Cerebellar nuclear complex (tissue), 1 donor: ENCODE data around the gene ANTKMT.
"Not testable (repeated sequence)": the region's sequence is repeated elsewhere in the genome, so short reads cannot be mapped to it uniquely, and the experiment has no call there.

Experiments
- DNase-seq, 2 experiments: peaks; one replicate each; lab custom pipeline; 2025; lab: John Stamatoyannopoulos, UW

ANTKMT gene

DNA sequence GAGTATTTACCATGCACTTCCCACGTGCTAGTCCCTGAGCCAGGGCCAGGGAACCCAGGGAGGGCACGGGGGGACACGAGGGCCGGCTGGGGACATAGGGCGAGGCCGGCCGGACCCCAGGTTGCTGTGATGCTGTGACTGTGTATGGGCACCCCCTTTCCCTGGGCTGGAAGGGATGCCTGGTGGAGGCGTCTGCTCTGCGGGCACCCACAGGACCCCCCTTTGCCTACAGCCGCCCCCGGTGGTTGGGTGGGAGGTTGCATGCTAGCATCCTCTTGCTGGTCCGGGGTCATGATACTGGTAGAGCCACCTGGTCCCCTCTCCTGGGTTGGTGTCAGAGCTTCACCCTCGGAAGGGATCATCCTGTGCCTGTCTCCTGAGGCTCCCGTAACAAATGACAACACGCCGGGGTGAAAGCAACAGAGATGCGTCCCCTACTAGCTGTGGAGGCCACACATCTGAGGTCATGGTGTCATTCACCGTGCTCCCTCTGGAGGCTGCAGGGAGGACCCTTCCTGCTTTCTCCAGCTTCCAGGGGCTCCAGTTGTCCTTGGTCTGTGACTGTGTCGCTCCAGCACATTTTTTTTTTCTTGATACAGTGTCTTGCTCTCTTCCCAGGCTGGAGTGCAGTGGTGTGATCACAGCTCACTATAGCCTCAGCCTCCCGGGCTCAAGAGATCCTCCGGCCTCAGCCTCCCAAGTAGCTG is 23.0 kb downstream of the ANTKMT start:
- no peak for DNase-seq

DNA sequence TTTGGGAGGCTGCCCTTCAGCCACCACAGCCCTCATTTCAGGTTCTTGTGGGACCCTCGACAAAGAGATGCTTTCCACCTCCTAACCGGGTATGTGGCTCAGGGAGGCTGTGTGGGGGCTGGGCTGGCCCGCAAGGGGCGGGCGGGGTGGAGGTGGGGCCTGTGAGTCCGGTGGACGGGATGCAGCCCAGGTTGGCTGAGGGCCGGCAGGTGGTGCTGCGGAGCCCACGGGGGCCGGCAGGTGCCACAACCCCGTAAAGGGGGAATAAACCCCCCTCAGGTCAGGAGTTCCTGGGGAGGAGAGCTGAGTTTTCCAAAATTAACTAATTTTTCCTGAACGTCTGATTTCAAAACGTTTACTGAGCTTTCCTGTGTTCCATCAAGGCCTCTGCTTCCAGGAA is 24.8 kb downstream of the ANTKMT start:
- DNase-seq: no peak

DNA sequence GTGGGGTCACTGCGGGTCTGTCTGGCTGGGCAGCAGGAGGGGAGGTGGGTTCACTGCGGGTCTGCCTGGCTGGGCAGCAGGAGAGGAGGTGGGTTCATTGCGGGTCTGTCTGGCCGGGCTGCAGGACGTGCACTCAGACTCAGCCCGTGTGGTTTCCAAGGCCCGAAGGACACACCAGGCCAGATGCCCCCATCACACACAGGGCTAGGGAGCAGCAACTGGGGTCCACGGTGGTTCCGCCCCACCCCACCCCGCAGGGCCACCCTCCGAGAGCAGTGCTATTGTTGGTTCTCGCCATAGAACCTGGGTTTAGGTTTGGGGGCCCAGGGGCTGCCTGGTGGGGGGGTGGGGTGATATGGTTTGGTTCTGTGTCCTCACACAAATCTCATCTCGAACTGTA is 25.7 kb downstream of the ANTKMT start:
- DNase-seq: no peak

DNA sequence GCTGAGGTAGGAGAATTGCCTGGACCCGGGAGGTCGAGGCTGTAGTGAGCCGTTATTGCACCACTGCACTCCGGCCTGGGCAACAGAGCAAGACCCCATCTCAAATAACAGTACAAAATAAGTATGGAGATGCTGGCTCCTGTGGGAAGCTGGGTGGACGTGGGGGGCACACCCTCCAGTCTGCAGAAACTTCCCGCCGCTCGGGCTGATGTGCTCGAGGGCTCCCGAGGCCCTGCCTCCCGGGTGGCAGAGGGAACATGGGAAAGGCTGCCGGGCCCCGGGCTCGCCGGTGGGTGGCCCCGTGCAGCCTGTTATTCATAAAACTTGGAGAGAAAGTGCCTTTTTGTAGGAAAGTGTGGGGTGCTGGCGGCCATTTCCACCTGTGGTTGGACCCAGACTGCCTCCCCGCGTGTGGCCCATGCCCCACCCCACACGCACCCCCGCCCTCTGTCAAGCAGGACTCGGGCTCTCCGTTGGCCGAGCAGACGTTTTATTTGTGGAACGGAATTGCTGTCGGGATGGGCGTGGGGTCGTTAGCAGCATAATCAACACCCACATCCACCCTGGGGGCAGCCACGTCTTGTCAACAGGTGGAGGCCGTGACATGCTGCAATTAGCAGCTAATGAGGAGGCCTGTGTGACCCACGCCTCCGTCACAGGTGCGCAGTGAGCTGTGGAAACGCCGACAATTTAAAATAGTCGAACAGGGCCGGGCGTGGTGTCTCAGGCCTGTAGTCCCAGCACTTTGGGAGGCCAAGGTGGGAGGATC is 27.2 kb downstream of the ANTKMT start:
- DNase-seq: no peak

DNA sequence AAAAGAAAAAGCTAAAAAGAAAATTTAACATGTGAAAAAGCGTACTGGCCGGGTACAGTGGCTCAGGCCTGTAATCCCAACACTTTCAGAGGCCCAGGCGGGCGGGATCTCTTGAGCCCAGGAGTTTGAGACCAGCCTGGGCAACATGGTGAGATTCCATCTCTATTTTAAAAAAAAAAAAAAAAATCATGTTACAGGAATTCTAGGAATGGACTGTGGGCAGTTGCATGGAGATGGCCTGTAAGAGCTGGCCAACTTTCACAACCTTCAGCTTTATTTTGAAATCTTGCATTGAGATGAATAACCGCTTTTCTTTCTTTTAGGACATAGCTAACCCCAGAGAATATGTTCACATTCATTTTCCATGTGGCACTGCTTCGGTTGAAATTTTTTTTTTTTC is 28.1 kb downstream of the ANTKMT start:
- DNase-seq: no peak

DNA sequence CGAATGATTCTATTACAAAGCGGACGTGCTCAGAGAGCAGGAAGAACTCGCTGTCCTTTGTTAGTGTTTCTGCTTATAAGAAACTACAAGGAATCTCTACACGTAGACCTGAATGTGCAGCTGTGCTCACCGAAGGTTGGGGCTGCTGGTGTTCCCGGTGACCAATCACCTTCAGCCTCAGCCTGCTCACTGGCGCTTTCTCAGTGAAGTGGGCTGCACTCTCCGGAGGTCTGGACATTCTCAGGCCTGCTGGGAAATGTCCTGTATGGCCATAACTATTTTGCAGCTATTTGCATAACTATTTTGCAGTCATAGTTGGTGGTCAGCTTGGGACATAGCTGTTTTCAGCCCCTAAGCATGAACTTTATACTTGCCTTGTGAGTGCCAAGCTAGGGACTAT is 29.5 kb downstream of the ANTKMT start:
- no peak for DNase-seq

DNA sequence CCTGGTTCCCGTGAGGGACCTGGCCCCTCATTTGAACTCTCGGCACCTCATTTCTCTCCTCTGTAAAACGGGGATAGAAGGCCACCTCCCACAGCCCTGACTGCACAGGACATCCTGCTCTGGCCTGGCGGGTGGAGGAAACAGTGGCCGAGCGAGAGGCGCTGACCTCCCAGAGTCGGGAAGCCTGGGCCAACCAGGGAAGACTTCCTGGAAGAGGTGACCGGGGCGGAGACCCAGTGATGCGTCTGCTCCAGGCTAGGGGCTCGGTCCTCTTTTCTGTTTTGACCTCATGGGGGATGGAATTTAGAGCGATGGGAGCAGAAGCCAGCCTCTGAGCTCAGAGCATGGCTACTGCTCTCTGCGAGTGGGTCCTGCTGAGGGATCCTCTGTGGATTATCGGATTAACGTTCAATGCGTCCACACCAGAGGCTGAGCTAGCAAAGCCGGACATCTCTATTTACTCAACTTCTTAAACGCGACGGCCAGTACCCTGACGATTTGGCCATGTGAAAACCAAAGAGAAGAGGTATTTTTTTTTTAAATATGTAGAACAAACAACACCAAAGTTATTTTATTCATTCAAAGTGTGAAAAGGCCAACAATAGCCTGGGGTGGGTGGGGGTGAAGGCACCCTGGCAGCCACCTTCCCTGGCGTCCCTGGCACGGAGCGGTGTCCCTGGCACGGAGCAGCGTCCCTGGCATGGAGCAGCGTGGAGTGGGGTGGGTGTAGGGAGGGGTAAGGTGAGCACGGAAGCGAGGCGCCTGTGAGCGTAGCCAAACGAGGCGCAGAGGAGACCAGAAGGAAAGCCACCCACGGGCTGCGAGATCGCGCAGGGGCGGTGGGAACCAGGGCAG is 30.4 kb downstream of the ANTKMT start:
- no peak for DNase-seq

DNA sequence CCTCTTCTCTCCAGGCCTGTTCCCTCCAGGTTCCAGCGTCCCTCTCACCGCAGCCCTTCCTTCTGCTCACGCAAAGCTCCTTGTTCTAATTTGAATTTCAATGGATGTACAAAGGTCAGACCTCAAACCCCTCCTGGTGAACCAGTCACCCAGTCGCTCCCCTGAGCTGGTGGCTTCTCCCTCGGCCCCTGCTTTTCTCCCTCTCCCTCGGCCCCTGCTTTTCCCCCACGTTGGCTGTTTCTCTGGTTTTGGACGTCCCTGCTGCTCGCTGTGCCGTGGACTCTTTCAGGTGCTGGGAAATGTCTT is 31.0 kb downstream of the ANTKMT start:
- DNase-seq: no peak

DNA sequence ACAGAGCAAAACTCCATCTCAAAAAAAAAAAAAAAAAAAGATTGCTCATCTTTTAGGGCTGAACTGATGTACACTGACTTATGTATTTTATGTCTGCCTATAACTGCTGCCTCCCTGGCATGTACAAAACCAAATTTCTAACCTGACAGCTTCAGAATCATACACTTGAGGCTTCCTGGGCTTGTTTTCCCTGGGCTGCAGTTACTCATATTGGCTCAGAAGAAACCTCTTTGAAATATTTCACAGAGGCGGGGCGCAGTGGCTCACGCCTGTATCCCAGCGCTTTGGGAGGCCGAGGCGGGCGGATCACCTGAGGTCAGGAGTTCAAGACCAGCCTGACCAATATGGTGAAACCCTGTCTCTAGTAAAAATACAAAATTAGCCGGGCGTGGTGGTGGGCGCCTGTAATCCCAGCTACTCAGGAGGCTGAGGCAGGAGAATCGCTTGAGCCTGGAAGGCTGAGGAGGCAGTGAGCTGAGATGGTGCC is 33.2 kb downstream of the ANTKMT start:
- not testable (repeated sequence) for DNase-seq

DNA sequence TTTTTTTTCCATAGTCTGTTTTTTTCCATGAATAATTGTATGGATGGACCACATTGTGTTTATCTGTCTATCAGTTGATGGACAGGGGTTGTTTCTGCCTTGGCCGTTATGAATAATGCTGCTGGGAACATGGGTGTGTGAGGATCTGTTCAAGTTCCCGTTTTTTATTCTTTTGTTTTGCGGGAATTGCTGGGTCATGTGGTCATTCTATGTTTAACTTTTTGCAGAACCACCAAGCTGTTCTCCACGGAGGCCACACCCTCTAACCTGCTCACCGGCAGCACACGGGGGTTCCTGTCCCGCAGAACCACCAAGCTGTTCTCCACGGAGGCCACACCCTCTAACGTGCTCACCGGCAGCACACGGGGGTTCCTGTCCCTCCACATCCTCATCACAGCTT is 33.7 kb downstream of the ANTKMT start:
- DNase-seq: no peak

DNA sequence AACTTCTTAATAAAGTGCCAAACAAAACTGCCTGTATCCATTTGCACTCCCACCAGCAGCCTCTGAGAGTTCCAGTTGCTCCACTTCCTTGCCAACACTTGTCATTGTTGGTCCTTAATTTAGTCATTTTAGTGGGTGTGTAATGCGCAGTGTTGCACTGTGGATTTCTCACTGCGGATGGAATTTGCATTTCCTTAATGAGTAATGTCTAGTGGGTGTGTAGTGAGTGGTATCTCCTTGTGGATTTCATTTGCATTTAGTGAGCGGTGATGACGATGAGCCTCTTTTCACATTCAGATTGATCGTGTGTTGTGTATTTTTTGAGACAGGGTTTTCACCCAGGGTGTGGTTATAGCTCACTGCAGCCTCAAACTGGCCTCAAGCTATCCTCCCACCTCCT is 35.5 kb downstream of the ANTKMT start:
- DNase-seq: no peak

DNA sequence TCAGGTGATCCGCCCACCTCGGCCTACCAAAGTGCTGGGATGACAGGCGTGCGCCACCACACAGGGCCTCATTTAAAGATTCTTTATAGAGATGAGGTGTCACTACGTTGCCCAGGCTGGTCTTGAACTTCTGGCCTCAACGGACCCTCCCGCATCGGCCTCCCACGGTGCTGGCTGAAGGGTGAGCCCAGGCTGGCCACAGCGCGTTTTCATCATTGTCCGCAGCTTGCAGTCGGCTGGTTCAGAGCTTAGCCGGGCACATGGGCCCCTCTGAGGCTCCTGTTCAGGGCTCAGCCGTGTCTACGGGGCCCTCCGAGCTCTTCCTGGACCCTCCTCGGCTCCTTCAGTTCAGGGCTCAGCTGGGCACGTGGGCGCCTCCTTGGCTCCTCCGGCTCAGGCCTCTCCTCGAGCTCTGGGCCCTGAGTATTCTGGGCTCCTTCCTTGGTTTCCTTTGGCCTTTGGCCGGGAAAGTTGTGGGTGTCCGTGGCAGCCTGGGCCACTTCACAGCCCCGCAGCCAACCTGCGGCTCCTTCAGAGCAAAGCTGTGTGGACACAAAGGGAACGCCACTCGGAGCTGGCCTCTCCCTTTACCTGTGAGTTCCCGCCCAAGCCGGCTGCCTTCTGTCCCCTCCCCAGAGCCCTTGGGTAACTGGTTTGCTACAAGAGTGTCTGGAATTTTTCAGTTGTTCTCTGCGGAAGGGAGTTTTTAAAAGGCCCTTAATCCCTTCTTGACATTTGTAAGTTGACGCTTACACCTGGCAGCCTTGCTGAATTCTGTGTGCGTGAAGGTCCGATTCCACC is 38.4 kb downstream of the ANTKMT start:
- no peak for DNase-seq

DNA sequence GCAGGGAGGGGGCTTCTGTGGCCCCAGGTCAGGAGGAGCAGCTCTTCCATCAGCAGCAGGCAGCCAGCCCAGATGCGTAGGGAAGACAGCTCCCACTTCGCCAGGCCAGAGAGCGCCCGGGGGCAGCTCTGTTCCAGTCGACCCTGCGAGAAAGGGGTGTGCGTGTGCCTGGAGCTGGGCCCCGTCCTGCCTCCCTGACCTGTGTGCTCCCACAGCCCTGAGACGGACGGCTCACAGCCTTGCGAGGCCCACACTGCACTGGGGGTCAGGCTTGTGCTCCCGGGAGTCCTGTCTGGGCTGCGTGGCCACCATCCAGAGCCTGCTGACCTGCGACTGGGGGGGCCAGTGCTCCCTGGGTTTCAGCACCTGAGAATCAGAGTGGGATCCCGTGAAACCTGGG is 39.1 kb downstream of the ANTKMT start:
- no peak for DNase-seq

DNA sequence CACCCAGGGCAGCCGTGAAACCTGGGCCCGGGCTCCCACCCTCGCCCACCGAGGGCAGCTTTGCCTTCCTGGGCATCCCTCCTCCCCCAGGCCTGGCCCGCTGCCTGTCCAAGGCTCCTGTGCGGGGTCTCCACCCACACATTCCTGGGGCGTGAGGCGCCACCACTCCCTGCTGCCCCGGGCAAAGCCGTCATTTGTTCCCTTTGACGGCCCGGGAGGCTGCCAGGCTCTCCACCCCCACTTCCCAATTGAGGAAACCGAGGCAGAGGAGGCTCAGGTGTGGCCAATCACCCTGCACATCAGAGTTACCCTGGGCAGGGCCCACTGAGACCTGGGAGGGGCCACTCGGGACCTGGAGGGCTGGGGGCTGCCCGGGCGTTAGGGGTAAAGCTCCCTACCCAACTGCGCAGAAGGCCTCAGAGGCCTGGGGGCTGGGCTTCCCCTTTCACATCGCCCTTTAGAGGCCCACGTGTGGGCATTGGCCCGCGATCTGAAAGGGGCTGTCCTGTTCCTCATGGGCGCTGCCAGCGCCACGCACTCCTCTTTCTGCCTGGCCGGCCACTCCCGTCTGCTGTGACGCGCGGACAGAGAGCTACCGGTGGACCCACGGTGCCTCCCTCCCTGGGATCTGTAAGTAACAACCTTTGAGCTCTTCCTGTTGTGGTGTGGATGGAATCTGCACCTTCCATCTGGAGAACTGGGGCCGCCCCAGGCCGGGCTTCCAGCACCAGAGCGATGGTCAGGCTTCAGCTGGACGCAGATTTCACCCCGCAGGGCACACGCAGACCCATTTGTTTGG is 39.8 kb downstream of the ANTKMT start, which contains the start of gene MSLN:
Gene MSLN (plus strand): TSS at position 190 of the 799 bp plus-strand sequence. CDS start 1,947 bp downstream, outside the sequence.
- DNase-seq: no peak

DNA sequence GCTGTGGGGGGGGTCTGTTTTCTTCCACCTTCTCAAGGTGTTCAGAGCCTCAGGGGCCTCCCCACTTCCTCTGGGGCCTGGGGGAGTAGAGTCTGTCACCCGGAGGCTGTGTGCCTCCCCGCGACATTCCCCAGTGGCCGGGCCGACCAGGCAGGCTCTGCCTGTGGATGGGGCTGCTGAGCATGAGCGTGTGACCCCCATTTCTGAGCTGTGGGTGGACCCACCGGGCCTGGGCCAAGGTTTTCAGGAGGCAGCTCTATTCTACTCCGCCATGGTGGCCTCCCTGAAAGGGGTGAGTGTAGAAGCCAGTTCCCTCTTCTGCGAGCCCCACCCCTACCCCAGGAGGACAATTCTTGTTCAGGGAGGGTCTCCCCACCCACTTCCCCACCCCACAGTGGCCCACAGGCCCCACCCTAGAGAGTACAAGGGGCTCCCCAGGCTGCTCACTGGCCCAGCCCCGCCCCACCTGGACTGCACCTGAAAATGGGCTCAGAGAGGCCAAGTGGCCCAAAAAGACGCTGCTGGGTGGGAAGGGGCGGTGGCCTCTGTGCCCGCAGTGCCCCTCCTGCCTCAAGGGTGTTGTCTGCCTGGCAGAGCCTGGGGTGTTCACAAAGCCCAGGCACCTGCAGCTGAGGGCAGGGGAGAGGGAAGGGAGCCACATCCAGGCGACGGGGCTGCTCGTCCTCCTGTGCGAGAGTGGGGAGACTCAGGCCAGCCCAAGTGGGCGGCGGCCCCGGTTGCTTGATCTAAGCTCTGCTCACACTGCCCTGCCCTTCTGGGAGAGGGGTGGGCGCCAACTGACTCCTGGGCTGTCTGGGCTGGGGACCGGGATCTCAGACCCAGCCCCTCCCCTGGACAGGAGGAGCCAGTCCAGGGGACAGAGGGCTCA is 40.9 kb downstream of the ANTKMT start:
- DNase-seq: no peak

DNA sequence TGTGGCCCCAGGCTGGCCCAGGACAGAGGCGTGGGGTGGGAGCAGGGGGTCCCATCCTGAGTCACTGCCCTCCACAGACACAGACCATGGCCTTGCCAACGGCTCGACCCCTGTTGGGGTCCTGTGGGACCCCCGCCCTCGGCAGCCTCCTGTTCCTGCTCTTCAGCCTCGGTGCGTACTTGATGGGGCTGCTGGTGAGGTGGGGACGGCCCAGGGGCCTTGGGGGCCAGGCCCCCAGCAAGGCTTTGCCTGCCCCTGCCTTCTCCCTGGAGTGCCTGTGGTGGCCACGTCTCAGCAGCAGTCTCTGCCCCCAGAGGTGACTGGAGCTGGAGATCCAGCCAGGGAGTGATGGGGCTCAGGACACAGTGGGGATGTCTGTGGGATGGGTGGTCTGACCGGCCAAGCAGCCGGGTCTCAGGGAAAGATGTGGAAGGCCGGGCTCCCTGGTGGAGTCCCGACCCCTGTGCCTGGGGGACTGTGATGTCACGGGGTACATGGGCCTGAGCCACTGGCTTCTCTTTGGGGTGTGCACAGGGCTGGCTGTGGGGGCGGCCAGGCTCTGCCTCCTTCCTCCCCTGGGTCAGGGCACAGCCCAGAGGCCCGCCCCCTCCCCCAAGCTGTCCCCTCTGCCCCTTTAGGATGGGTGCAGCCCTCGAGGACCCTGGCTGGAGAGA is 41.8 kb downstream of the ANTKMT start:
- no peak for DNase-seq

DNA sequence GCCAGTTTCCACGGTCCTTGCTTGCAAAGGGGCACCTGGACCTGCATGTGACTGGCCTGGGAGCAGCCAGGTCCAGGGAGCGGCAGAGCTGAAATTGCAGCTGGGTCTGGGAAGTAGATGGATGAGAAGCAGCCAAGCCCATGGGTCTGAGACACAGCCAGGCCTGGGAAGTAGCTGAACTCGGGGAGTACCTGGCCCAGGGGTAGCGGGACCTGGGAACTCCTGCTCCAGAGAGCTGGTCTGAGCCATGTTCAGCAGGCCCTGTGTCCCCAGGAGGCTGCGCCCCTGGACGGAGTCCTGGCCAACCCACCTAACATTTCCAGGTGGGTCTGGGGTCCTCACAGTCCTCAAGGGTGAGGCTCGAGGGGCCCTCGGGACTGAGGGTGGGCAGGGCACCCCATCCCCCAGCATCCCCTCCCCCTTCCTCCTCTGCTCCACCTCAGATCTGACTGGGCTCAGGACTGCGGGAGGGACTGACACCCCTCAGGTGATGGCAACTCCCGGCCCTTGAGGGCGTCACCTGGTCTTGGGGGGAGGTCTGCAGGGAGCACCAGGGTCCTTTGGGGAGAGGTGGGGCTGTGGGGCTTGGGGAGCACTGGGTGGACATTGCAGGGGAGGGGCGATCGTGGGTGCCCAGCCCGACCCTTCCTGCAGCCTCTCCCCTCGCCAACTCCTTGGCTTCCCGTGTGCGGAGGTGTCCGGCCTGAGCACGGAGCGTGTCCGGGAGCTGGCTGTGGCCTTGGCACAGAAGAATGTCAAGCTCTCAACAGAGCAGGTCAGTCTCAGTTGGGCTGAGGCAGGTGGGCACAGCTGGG is 42.6 kb downstream of the ANTKMT start:
- DNase-seq: no peak

DNA sequence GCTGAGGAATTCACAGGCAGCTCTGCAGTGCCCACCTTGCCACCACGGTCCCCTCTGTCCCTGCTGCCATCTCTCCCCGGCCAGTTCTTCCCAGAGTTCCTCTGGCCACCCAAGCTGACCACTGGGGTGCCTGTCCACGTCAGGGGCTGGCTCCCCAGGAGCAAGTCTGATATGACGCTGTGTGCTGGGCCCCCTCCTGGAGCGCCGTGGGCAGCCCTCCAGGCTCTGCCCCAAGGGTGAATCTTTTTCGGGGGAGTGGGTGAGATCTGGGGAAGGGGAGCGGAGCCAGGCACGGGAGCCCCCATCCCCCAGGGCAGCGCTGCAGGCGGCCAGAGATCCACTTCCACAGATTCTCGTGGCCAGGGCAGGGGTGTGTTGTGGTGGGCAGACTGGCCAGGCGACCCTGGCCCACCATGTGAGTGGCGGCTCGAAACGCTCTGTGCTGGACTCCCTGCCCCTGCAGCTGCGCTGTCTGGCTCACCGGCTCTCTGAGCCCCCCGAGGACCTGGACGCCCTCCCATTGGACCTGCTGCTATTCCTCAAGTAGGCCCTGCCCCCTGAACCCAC is 43.3 kb downstream of the ANTKMT start:
- DNase-seq: no peak
